Fibroblast of lung (primary cell): Measurements from ENCODE around the gene ATP1B1. TPM values are rescaled to one million over a fixed set of nuclear protein-coding genes. Genes with fewer than 3 reads are reported as not detected.

Experiments
- DNase-seq, 2 donors: peaks; one replicate each; pipeline versions ENCODE4 v3.0.0 to v3.0.0-alpha.2; 2010; ENCODE audit warnings: low read depth in 2 of 2
- H2AFZ ChIP-seq: 2 replicates; pipeline ENCODE4 v1.5.1; 2012; ENCODE audit warnings: low read length, control low read depth, inconsistent platforms
- H3K27ac ChIP-seq: 2 replicates; pipeline ENCODE4 v1.5.1; 2011; ENCODE audit warnings: low read length, control low read depth; ENCODE audit not compliant: insufficient read depth
- H3K27me3 ChIP-seq: 2 replicates; pipeline ENCODE4 v1.5.1; 2011; ENCODE audit warnings: mild to moderate bottlenecking, low read length; ENCODE audit not compliant: control insufficient read depth, insufficient read depth
- H3K36me3 ChIP-seq: 2 replicates; pipeline ENCODE4 v1.5.1; 2011; ENCODE audit warnings: low read length; ENCODE audit not compliant: control insufficient read depth, insufficient read depth
- H3K4me1 ChIP-seq: 2 replicates; pipeline ENCODE4 v1.5.1; 2011; ENCODE audit warnings: low read length; ENCODE audit not compliant: control insufficient read depth, insufficient read depth; ENCODE audit errors: extremely low read depth
- H3K4me2 ChIP-seq: 2 replicates; pipeline ENCODE4 v1.5.1; 2011; ENCODE audit warnings: low read length, control low read depth; ENCODE audit not compliant: insufficient read depth; ENCODE audit errors: extremely low read depth
- H3K4me3 ChIP-seq, 4 experiments: fragments of 200-600 bp in 1 of 4; sonication (generic) in 1 of 4; replicated peaks in 1 of 4; 2 replicates each; pipeline ENCODE4 v1.5.1; 2011 to 2016; ENCODE audit warnings: low read length in 4 of 4, low read depth in 3 of 4, mild to moderate bottlenecking in 3 of 4, control low read depth in 2 of 4, inconsistent platforms in 1 of 4, mixed read lengths in 1 of 4; ENCODE audit not compliant: insufficient read depth in 1 of 4; ENCODE audit errors: control extremely low read depth in 1 of 4
- H3K79me2 ChIP-seq: 2 replicates; pipeline ENCODE4 v1.5.1; 2012; ENCODE audit warnings: mild to moderate bottlenecking, low read length, inconsistent platforms; ENCODE audit not compliant: control insufficient read depth, insufficient read depth
- H3K9ac ChIP-seq: 2 replicates; pipeline ENCODE4 v1.5.1; 2011; ENCODE audit warnings: mild to moderate bottlenecking, low read length, control low read depth; ENCODE audit not compliant: insufficient read depth
- H3K9me3 ChIP-seq: 2 replicates; pipeline ENCODE4 v1.5.1; 2012; ENCODE audit warnings: low read depth, low read length; ENCODE audit not compliant: control insufficient read depth, insufficient read depth
- H4K20me1 ChIP-seq: 2 replicates; pipeline ENCODE4 v1.5.1; 2011; ENCODE audit warnings: low read length; ENCODE audit not compliant: control insufficient read depth, insufficient read depth; ENCODE audit errors: extremely low read depth
- EZH2 ChIP-seq: IDR thresholded peaks from 2 replicates; pipeline ENCODE4 v1.5.1; 2012; ENCODE audit warnings: low read length, control low read depth, mild to moderate bottlenecking; ENCODE audit errors: missing control alignments
- polyA plus RNA-seq, 2 donors: library from polyadenylated mRNA; depleted of rRNA in 1 of 2; stranded (reverse) in 1 of 2; unstranded in 1 of 2; fragments of >200 nt; gene quantifications; 2 replicates each; pipeline ENCODE4 v1.2.1, GENCODE V29; 2011 to 2012; ENCODE audit warnings: missing spikeins in 1 of 2
- total RNA-seq: library from RNA; depleted of rRNA; stranded (reverse); fragments of >200 nt; gene quantifications from 2 replicates; pipeline ENCODE4 v1.2.1, GENCODE V29; 2014
- TF ChIP-seq, protein P1 (sequence below), 2 donors: IDR thresholded peaks in 1 of 2; conservative IDR thresholded peaks in 1 of 2; 1 replicate in 1 of 2; 2 replicates in 1 of 2; pipeline ENCODE4 v1.5.1; 2011 to 2012; ENCODE audit warnings: low read length in 2 of 2, control low read depth in 1 of 2, inconsistent platforms in 1 of 2, low read depth in 1 of 2, mild to moderate bottlenecking in 1 of 2

ATP1B1 gene
- total and polyA plus RNA-seq, 2 donors (not counting 1 experiment from before 2014, with no cell fraction given), result 21.1 to 37.9 TPM

DNA sequence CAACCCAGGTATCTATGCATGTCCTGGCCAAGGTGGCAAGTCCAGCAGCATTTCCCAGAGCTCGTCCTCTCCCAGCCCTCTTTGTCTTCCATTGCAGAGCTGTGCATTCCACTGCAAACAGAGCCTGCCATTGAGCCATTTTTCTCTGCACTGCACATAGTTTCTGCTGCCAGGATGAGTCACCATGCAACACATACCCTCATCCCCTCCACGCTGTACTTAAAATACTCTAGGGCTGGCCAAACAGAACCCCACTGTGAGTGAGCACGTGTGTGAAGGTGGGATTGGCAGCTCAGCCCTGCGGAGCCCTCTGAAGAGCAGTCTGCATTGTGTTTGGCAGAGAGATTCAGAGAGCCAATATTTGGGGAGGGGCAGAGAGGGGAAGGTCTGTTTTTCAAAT lies 3.9 kb upstream of the ATP1B1 start:
- peak; percentile 77 to 90 for DNase-seq
- TF ChIP-seq EZH2, result no peak
- TF ChIP-seq, protein P1, sequence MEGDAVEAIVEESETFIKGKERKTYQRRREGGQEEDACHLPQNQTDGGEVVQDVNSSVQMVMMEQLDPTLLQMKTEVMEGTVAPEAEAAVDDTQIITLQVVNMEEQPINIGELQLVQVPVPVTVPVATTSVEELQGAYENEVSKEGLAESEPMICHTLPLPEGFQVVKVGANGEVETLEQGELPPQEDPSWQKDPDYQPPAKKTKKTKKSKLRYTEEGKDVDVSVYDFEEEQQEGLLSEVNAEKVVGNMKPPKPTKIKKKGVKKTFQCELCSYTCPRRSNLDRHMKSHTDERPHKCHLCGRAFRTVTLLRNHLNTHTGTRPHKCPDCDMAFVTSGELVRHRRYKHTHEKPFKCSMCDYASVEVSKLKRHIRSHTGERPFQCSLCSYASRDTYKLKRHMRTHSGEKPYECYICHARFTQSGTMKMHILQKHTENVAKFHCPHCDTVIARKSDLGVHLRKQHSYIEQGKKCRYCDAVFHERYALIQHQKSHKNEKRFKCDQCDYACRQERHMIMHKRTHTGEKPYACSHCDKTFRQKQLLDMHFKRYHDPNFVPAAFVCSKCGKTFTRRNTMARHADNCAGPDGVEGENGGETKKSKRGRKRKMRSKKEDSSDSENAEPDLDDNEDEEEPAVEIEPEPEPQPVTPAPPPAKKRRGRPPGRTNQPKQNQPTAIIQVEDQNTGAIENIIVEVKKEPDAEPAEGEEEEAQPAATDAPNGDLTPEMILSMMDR (conservative IDR thresholded peaks at IDR 0.05 in 1 of 2, IDR thresholded peaks at IDR 0.05 in 1 of 2; ENCODE audit: low read depth in 1 of 2, low read length in 2 of 2), result no peak
- Histone ChIP-seq H3K79me2 (peaks cover 9% of the 10 kb centered on the region), H4K20me1 (no peaks in the 10 kb centered on the region), H2AFZ (no peak overlapping the region), H3K9me3 (no peaks in the 10 kb centered on the region), H3K4me3 (no peak overlapping the region), H3K27me3 (no peaks in the 10 kb centered on the region), H3K4me1 (peaks cover 6% of the 10 kb centered on the region), H3K36me3 (no peaks in the 10 kb centered on the region), H3K27ac (no peak overlapping the region), H3K9ac (no peak overlapping the region), H3K4me2 (peak overlapping the region; percentile 59)

DNA sequence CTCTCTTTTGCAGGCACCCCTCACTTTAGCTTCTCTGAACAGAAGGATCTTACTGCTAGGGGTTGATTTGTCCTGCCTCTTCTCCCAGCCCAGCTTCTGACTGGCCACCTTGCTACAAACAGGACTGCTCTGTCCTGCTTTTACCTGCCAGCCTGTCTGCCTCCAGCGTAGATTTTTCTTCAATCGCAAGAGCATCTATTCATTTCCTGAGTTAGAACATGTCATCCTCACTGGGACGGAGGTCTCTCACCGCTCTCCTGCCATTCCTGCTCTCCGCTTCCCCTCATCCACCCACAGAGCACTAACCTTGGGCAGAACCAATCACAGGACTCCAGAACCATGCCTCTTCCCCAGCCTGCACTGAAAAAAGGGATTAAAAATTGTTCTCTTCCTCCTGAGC lies 3.5 kb upstream of the ATP1B1 start:
- Histone ChIP-seq H4K20me1 (no peaks in the 10 kb centered on the region), H3K4me3 (no peak overlapping the region), H3K9me3 (no peaks in the 10 kb centered on the region), H3K79me2 (peaks cover 14% of the 10 kb centered on the region), H3K27me3 (no peaks in the 10 kb centered on the region), H3K9ac (no peak overlapping the region), H3K36me3 (no peaks in the 10 kb centered on the region), H3K4me2 (peak overlapping the region; percentile 59), H3K27ac (no peak overlapping the region), H2AFZ (no peak overlapping the region), H3K4me1 (peaks cover 6% of the 10 kb centered on the region)
- TF ChIP-seq, protein P1 (conservative IDR thresholded peaks at IDR 0.05 in 1 of 2, IDR thresholded peaks at IDR 0.05 in 1 of 2; ENCODE audit: low read depth in 1 of 2, low read length in 2 of 2), result no peak
- no peak for TF ChIP-seq EZH2
- no peak for DNase-seq

DNA sequence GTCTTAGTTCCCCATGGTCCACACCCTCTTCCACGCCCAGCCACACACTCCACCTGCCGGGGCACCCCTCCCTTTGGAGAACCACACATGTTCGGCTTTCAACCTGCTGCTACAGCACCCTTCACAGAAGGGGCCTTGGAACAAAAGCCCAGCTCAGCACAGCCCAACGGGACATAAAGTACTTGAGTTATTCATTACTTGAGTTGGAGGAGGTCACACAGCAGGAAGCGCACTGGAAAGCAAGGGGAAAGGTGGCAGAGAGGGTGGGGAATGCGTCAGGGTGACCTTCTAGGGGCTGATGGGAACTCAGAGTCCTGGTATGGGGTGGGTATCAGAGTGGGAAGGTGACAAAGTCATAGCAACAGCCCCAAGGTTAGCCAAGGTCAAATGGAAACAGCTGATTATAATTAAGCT lies 3.0 kb upstream of the ATP1B1 start:
- Histone ChIP-seq H3K36me3 (no peaks in the 10 kb centered on the region), H3K4me3 (no peak overlapping the region), H2AFZ (no peak overlapping the region), H3K4me2 (no peak overlapping the region), H3K79me2 (peaks cover 19% of the 10 kb centered on the region), H3K9me3 (no peaks in the 10 kb centered on the region), H3K27ac (no peak overlapping the region), H3K9ac (no peak overlapping the region), H3K4me1 (peaks cover 9% of the 10 kb centered on the region), H3K27me3 (no peaks in the 10 kb centered on the region), H4K20me1 (no peaks in the 10 kb centered on the region)
- no peak for DNase-seq
- no peak for TF ChIP-seq EZH2
- TF ChIP-seq, protein P1 (conservative IDR thresholded peaks at IDR 0.05 in 1 of 2, IDR thresholded peaks at IDR 0.05 in 1 of 2; ENCODE audit: low read depth in 1 of 2, low read length in 2 of 2), result no peak
